ENCODE results near the gene CDC20B. TPM values are rescaled to one million over a fixed set of nuclear protein-coding genes. Genes with fewer than 3 reads are reported as not detected.

Gene CDC20B
- not detected in 2 replicates for total RNA-seq (2014; rRNA removed)
- not detected for polyA plus RNA-seq (2012)

- peak; percentile 61 for DNase-seq (ENCODE audit: low read depth)
These were observed at the start of gene CDC20B for GRCh38 chr5:55172937-55173686. CDC20B (minus strand) TSS chr5:55173177; CDS start chr5:55173000, 177 bp downstream.

DNA sequence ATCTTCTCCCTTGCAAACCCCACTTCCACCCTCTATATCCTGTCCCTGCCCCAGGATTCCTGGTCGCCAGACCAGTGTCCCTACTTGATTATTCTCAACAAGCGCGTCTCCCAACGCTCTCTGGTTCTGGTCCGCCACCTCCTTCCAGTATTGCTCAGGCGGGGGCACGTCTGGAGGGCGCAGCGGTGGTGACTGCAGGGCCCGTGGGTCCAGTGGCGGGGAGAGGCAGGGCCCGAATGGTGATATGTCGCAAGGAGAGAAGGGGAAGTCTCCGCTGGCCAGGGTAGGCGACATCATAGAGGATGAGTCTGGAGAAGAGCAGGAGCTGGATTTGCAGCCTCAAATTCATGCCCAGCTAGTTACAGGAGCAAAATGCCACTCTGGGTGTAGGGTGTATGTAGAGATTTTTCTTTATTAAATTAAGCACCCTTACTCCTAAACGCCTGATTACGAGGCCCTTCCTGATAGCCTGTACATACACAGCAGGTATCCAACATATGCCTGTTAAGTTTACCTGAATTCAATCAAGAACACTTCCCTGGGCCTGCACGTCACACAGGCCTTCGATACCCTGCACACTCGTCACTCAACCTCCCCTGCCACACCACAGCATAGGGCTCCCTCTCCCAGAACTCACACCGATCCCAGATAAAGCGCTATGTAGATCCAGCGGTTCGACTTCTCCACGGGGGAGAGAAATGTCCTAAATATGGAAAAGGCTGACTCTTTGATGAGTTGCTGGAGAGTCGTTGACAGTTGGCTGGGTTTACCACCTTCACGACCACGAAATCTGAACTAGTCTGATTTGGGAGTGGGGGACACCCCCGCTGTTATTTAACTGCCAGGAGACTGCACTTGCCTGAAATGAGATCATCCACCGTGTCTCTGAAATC is 49.4 kb upstream of the CDC20B start:
- DNase-seq (ENCODE audit: low read depth), result no peak

- DNase-seq (ENCODE audit: low read depth), result no peak
These were observed 47.6 kb upstream of the CDC20B start for GRCh38 chr5:55220433-55221185.

- DNase-seq (ENCODE audit: low read depth), result no peak
These were observed 46.8 kb upstream of the CDC20B start for GRCh38 chr5:55219770-55220169.

DNA sequence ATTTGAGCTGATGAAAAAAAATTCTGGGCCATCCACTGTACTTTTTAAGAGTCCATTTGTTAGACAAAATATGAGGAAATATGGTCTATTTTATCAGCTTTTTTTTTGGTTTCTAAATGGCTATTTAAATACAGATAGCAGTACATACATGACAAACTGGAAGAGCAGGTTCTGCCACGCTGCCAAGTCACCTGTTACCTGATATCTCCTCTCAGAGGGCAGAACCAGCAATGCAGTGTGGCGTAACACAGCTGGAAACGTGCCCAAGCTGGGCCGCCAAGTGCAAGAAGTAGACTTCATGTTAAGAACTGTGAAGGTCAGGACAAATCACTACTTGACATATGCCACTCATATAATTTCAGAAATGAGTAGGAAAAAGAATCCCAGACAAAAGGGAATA is 46.0 kb upstream of the CDC20B start:
- no peak for DNase-seq (ENCODE audit: low read depth)

DNA sequence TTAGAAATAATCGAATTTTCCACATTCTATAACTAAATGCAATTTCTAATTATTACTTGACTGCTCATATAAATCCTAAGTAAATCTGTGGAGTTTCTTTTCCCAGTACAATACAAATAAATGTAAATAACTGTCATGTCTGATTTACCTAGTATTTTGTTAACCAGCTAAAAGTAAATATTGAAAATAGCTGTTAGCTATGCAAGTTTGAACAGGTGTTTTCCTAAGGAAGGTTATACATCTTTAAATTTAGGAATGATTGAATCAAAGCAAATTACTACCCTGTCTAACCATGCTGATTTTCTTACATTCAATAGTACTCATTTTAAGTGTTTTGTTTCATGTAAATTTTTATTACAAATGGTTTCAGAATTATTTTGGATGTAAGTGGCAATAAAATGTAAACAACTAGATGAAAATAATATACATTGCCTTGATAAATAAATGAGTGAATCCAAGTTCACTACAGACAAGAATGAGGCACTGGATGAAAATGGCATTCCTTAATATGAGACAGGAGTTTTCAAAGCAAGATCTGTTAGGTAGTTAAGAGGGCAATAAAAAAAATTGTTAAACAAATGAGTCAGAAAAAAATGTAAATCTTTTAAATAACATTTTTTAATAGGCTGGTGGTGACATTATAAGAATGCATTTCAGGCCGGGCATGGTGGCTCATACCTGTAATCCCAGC is 38.4 kb upstream of the CDC20B start:
- no peak for DNase-seq (ENCODE audit: low read depth)

DNA sequence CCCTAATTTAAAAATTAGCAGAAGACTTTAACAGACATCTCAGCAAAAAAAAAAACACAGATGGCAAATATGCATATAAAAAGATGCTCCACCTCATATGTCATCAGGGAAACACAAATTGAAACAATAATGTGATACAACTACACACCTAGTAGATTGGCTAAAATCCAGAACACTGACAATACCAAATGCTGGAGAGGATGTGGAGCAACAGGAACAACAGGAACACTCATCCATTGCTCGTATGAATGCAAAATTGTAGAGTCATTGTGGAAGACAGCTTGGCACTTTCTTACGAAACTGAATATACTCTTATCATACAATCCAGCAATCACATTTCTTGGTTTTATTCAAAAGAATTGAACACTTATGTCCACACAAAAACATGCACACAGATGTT is 32.0 kb upstream of the CDC20B start:
- DNase-seq (ENCODE audit: low read depth), result no peak

- DNase-seq (ENCODE audit: low read depth), result peak; percentile 29
These were observed 18.2 kb upstream of the CDC20B start for GRCh38 chr5:55191165-55191564.

DNA sequence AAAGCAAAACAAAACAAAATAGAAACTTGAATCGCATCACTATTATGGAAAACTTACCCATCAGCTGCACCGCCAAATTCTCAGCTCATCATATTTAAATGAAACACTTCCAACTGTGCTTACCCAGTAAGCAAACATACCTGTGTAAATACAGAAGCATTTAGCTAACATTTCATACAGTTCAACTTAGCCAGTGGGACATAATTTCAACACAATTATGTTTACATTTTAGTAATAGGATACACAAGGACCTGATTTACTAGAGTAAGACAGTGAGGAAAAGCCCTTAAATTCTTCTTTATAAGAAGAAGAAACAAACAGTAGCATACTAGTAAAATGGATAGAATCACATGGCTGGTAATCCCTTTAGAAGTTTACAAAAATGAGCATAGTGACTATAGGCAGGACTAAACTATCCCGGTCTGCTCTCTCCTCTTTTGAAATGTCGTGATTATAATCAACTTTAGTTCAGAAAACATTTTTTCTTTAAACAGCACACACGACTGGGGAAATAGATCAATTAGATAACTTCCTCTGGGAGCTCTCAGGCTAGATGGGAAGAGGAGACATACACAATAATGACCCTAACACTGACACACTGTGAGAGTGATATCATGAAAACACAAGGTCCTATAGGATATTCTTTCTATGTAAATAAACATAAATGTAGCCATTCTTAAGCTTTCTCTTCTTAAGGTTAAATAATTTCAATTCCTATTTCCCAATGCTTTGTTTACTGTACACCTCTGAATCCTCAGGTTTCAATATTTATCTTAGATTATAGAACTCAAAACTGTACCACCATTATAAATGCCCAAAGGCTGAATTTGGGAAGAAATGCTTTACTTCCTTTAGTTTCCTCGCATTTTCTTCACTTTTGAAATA is 15.9 kb upstream of the CDC20B start:
- DNase-seq (ENCODE audit: low read depth), result no peak

DNA sequence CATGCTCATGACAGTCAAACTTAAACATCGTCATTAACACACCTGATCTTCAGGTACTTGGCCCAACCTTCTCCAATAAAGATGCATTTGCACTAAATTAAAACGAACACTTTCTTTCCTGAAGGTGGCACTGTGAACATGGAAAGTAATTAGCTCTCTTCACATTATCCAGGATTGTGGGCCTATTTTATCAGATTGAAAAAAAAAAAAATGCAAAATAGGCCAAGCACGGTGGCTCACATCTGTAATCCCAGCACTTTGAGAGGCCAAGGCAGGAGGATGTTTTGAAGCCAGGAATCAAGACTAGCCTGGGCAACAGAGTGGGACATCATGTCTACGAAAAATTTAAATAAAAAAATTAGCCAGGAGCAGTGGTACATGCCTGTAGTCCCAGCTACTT is 14.4 kb upstream of the CDC20B start:
- no peak for DNase-seq (ENCODE audit: low read depth)

DNA sequence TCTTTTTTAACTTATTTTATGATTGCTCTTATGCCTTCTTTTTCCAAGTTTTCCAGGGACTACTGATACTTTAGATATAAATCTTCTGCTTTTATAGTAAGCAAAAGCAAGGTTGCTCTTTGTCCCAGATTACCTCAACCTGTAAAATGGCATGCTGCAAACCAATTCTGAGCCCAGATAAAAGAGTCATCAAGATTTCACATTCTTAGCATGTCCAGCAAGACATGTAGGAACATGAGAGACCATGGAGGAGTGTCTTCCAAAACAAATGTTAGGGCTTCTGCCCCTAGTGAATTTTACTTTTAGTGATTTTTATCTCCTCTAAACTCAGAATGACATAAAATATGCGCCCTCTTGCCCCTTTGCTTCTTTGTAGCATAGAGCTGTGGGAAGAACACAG is 7.0 kb upstream of the CDC20B start:
- no peak for DNase-seq (ENCODE audit: low read depth)

GRCh38 chr5:55177078-55177477 is 4.1 kb upstream of the CDC20B start:
- DNase-seq (ENCODE audit: low read depth), result no peak

- DNase-seq (ENCODE audit: low read depth), result peak; percentile 28
These were observed 3.3 kb upstream of the CDC20B start for GRCh38 chr5:55176176-55176818.

GRCh38 chr5:55175781-55176175 is 2.8 kb upstream of the CDC20B start:
- DNase-seq (ENCODE audit: low read depth), result no peak

DNA sequence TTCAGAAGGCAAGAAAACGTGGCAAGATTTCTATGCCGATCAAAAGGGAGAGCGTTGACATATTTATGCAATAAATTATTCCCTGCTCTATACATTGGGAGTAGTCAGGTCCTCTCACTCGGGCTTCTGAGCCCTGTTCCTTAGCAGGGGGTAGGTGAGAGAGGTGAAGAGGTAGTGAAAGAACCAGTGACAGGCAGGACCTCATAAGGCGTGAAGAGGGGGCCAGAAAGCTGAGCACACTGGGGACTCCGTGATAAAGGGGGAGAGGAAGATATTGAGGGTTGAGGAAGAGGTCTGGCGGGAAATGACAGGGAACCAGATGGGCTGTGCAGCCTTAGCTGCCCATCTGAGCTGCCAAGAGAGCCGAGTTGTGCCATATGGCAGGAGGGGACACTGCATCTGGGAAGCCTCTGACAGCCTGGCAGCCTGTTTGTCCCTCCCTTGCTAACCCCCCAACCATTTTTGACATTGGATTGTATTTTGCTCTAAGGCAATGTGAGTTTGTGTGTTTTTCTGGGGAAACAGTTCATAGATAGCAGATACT is 782 bp upstream of the CDC20B start:
- no peak for DNase-seq (ENCODE audit: low read depth)

GRCh38 chr5:55172051-55172899 is 702 bp downstream of the CDC20B start:
- DNase-seq (ENCODE audit: low read depth), result peak; percentile 84

DNA sequence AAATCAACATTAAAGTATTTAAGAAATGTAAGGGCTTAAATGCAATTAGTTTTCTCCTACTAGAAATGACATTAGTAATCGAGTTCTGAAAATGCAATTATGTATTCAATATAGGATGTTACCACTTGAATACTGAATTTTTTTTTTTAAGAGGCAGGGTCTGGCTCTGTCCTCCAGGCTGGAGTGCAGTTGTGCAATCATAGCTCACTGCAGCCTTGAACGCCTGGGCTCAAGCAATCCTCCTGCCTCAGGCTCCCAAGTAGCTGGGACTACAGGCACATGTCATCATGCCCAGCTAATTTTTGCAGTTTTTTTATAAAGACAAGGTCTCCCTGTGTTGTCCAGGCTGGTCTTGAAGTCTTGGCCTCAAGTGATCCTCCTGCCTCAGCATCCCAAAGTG is 1.5 kb downstream of the CDC20B start:
- DNase-seq (ENCODE audit: low read depth), result no peak

DNA sequence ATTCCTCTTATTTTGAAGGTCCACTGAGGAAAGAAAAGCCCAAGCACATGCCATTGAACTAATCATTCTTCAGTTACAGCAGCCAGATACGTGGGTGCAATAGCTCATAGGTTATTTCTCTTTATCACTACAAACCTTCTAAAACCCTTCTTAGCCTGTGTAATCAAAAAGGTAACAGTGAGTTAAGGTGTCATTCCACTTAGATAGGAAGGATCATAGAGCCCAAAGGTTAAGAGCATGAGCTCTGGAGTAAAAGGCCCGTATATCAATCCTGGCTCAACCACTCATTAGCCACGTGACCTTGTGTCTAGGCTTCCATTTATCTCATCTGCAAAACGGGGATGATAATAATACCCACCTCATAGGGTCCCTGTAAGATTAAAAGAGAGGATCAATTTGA is 10.3 kb downstream of the CDC20B start:
- no peak for DNase-seq (ENCODE audit: low read depth)

All from LHCN-M2 (cell line).